PFSK-1 (cell line): ENCODE results near the gene IMMP1L.

Source experiments
- POLR2AphosphoS5 ChIP-seq: IDR thresholded peaks from 2 replicates; pipeline ENCODE4 v1.6.1; 2012; ENCODE audit warnings: low read depth, mild to moderate bottlenecking, control low read depth, low read length, moderate library complexity
- REST ChIP-seq, 2 experiments: IDR thresholded peaks; 2 replicates each; pipeline versions ENCODE4 v1.6.1 to v1.8.0; 2011 to 2012; ENCODE audit warnings: low read depth in 2 of 2, low read length in 2 of 2, control low read depth in 1 of 2, inconsistent platforms in 1 of 2, mild to moderate bottlenecking in 1 of 2, moderate library complexity in 1 of 2; ENCODE audit not compliant: insufficient read depth in 1 of 2
- SIN3A ChIP-seq: IDR thresholded peaks from 2 replicates; pipeline ENCODE4 v1.6.1; 2012; ENCODE audit warnings: mild to moderate bottlenecking, low read length, moderate library complexity, borderline replicate concordance; ENCODE audit not compliant: insufficient read depth
- TAF1 ChIP-seq: IDR thresholded peaks from 2 replicates; pipeline ENCODE4 v1.6.1; 2012; ENCODE audit warnings: low read length, control low read depth, borderline replicate concordance; ENCODE audit not compliant: insufficient read depth

- TF ChIP-seq SIN3A (no peak), POLR2AphosphoS5 (no peak), TAF1 (no peak), REST (IDR thresholded peaks at IDR 0.05; ENCODE audit: insufficient read depth in 1 of 2, low read depth in 2 of 2, low read length in 2 of 2) (no peak)
Observed at GRCh38 chr11:31487848-31488247, 21.6 kb downstream of the IMMP1L start.
